Progenitor cell of endocrine pancreas (in vitro differentiated cells): ENCODE data around the gene BPIFA3. TPM values are rescaled to one million over a fixed set of nuclear protein-coding genes. Genes with fewer than 3 reads are reported as not detected.

Experiments
- DNase-seq: peaks from one replicate; pipeline ENCODE4 v3.0.0; 2021; ENCODE audit warnings: low spot score; ENCODE audit not compliant: unreplicated experiment
- H3K27ac Mint-ChIP-seq: 2 replicates; pipeline ENCODE4 v1.8.0; 2021; ENCODE audit warnings: mild to moderate bottlenecking, moderate library complexity, mixed read lengths
- H3K27me3 Mint-ChIP-seq: 2 replicates; pipeline ENCODE4 v1.8.0; 2021; ENCODE audit warnings: mixed read lengths
- H3K36me3 Mint-ChIP-seq: 2 replicates; pipeline ENCODE4 v1.8.0; 2022; ENCODE audit warnings: mixed read lengths; ENCODE audit not compliant: insufficient read depth
- H3K4me1 Mint-ChIP-seq: 2 replicates; pipeline ENCODE4 v1.8.0; 2021; ENCODE audit warnings: low read depth, mixed read lengths
- H3K4me3 Mint-ChIP-seq: 2 replicates; pipeline ENCODE4 v1.8.0; 2021; ENCODE audit warnings: low read depth, mild to moderate bottlenecking, moderate library complexity, mixed read lengths
- H3K9me3 Mint-ChIP-seq: 2 replicates; pipeline ENCODE4 v1.8.0; 2021; ENCODE audit warnings: low read depth, mixed read lengths
- CTCF ChIP-seq: fragments of 200-600 bp; sonication (generic); IDR thresholded peaks from one replicate; pipeline ENCODE4 v1.5.0; 2021; ENCODE audit warnings: antibody characterized with exemption, mild to moderate bottlenecking; ENCODE audit not compliant: unreplicated experiment
- total RNA-seq: library from RNA; stranded (reverse); gene quantifications from 2 replicates; pipeline ENCODE4 v1.2.1, GENCODE V29; 2021

BPIFA3 gene
- total RNA-seq, 1 donor from 2014 or later, result not detected

- DNase-seq, result no peak
- Mint-ChIP-seq H3K9me3 (no peaks in the 10 kb centered on the region), H3K4me3 (no peak overlapping the region), H3K4me1 (no peaks in the 10 kb centered on the region), H3K36me3 (no peaks in the 10 kb centered on the region), H3K27me3 (peaks cover 48% of the 10 kb centered on the region), H3K27ac (no peak overlapping the region)
- no peak for TF ChIP-seq CTCF
Observed at GRCh38 chr20:33237989-33238388, 20.8 kb downstream of the BPIFA3 start.

- H3K27ac Mint-ChIP-seq, result no peak overlapping the region
- no peaks in the 10 kb centered on the region for H3K36me3 Mint-ChIP-seq
- no peak overlapping the region for H3K4me3 Mint-ChIP-seq
- H3K4me1 Mint-ChIP-seq, result no peaks in the 10 kb centered on the region
- DNase-seq, result no peak
- no peaks in the 10 kb centered on the region for H3K9me3 Mint-ChIP-seq
- peaks cover 40% of the 10 kb centered on the region for H3K27me3 Mint-ChIP-seq
- no peak for TF ChIP-seq CTCF
Observed at GRCh38 chr20:33239418-33239817, 22.3 kb downstream of the BPIFA3 start.

GRCh38 chr20:33239979-33240736, 23.0 kb downstream of the BPIFA3 start:
- no peak overlapping the region for H3K27ac Mint-ChIP-seq
- no peak for TF ChIP-seq CTCF
- no peaks in the 10 kb centered on the region for H3K4me1 Mint-ChIP-seq
- H3K4me3 Mint-ChIP-seq, result no peak overlapping the region
- H3K27me3 Mint-ChIP-seq, result peaks cover 37% of the 10 kb centered on the region
- no peaks in the 10 kb centered on the region for H3K36me3 Mint-ChIP-seq
- no peaks in the 10 kb centered on the region for H3K9me3 Mint-ChIP-seq
- DNase-seq, result no peak

- no peaks in the 10 kb centered on the region for H3K36me3 Mint-ChIP-seq
- peaks cover 29% of the 10 kb centered on the region for H3K27me3 Mint-ChIP-seq
- no peak overlapping the region for H3K4me3 Mint-ChIP-seq
Observed at GRCh38 chr20:33240923-33241322, 23.8 kb downstream of the BPIFA3 start.

More at GRCh38 chr20:33240923-33241322, 23.8 kb downstream of the BPIFA3 start:
- Mint-ChIP-seq H3K9me3 (no peaks in the 10 kb centered on the region), H3K4me1 (no peaks in the 10 kb centered on the region), H3K27ac (no peak overlapping the region)
- no peak for DNase-seq
- no peak for TF ChIP-seq CTCF
